IMR-90 (cell line): ENCODE measurements around the gene CCNDBP1. TPM values are rescaled to one million over a fixed set of nuclear protein-coding genes. Genes with fewer than 3 reads are reported as not detected.

Experiments
- ATAC-seq: fragments of 200-7000 bp; cut with Tn5 transposase; 2 replicates; pipeline ENCODE4 v1.9.1; 2020; ENCODE audit warnings: low read depth, mild to moderate bottlenecking, moderate library complexity
- BruUV-seq: library from RNA; stranded (reverse); fragments of 400-500 nt; replicated peaks from 2 replicates; lab custom pipeline; 2021; lab: Mats Ljungman, UMichigan
- CTCF ChIA-PET: fragments of 300-600 bp; formaldehyde crosslinking; extraction: SDS; loops from one replicate; lab custom pipeline; 2021; ENCODE audit warnings: antibody characterized with exemption; lab: Yijun Ruan, JAX
- POLR2A ChIA-PET: fragments of 300-600 bp; sonication (Branson Sonifier 250); formaldehyde crosslinking; loops from one replicate; lab custom pipeline; 2022; ENCODE audit warnings: antibody characterized with exemption; ENCODE audit not compliant: unreplicated experiment; lab: Charles Lee
- DNase-seq: peaks from one replicate; pipeline ENCODE4 v3.0.0; 2013
- H2AFZ ChIP-seq: replicated peaks from 2 replicates; pipeline ENCODE3; 2013; ENCODE audit warnings: low read length, mild to moderate bottlenecking; ENCODE audit not compliant: poor library complexity
- H2AK5ac ChIP-seq: 2 replicates; pipeline ENCODE4 v1.6.1; 2013; ENCODE audit warnings: low read depth, low read length, inconsistent platforms
- H2AK9ac ChIP-seq: replicated peaks from 2 replicates; pipeline ENCODE3; 2013; ENCODE audit warnings: mild to moderate bottlenecking, low read depth, low read length, moderate library complexity; ENCODE audit not compliant: poor library complexity
- H2BK120ac ChIP-seq: 2 replicates; pipeline ENCODE4 v1.6.1; 2013; ENCODE audit warnings: low read depth, low read length, inconsistent platforms
- H2BK15ac ChIP-seq: 3 replicates; pipeline ENCODE4 v1.6.1; 2013; ENCODE audit warnings: low read depth, low read length, inconsistent platforms
- H2BK20ac ChIP-seq: 2 replicates; pipeline ENCODE4 v1.6.1; 2013; ENCODE audit warnings: low read depth, mild to moderate bottlenecking, inconsistent platforms, low read length, moderate library complexity
- H2BK5ac ChIP-seq: 2 replicates; pipeline ENCODE4 v1.6.1; 2013; ENCODE audit warnings: mild to moderate bottlenecking, low read depth, low read length, inconsistent platforms; ENCODE audit not compliant: poor library complexity, severe bottlenecking
- H3K14ac ChIP-seq: replicated peaks from 2 replicates; pipeline ENCODE4 v1.6.1; 2013; ENCODE audit warnings: low read depth, low read length, inconsistent platforms
- H3K18ac ChIP-seq: 2 replicates; pipeline ENCODE4 v1.6.1; 2013; ENCODE audit warnings: low read depth, low read length, control low read depth
- H3K23ac ChIP-seq: 2 replicates; pipeline ENCODE4 v1.6.1; 2013; ENCODE audit warnings: low read depth, low read length, inconsistent platforms
- H3K27ac ChIP-seq: 2 replicates; pipeline ENCODE4 v1.5.1; 2013; ENCODE audit warnings: mild to moderate bottlenecking, control low read depth, low read length; ENCODE audit not compliant: insufficient read depth
- H3K27me3 ChIP-seq: 2 replicates; pipeline ENCODE4 v1.6.1; 2013; ENCODE audit warnings: low read length; ENCODE audit not compliant: control insufficient read depth, insufficient read depth
- H3K36me3 ChIP-seq: 2 replicates; pipeline ENCODE4 v1.6.1; 2013; ENCODE audit warnings: low read length, mixed read lengths; ENCODE audit not compliant: control insufficient read depth, insufficient read depth
- H3K4ac ChIP-seq: 2 replicates; pipeline ENCODE4 v1.6.1; 2013; ENCODE audit warnings: low read depth, low read length, inconsistent platforms
- H3K4me1 ChIP-seq: 2 replicates; pipeline ENCODE4 v1.6.1; 2013; ENCODE audit warnings: low read length, mixed read lengths; ENCODE audit not compliant: control insufficient read depth, insufficient read depth
- H3K4me2 ChIP-seq: 2 replicates; pipeline ENCODE4 v1.6.1; 2013; ENCODE audit warnings: low read depth, mild to moderate bottlenecking, control low read depth, low read length, moderate library complexity
- H3K4me3 ChIP-seq: 2 replicates; pipeline ENCODE4 v1.5.1; 2013; ENCODE audit warnings: low read depth, mild to moderate bottlenecking, control low read depth, low read length, moderate library complexity; ENCODE audit not compliant: insufficient read depth
- H3K56ac ChIP-seq: 2 replicates; pipeline ENCODE4 v1.6.1; 2013; ENCODE audit warnings: low read length, inconsistent platforms; ENCODE audit not compliant: insufficient read depth; ENCODE audit errors: extremely low read depth
- H3K79me1 ChIP-seq, 2 experiments: 2 replicates each; pipeline ENCODE4 v1.6.1; 2013; ENCODE audit warnings: low read length in 2 of 2, inconsistent platforms in 1 of 2, low read depth in 1 of 2
- H3K9ac ChIP-seq: 2 replicates; pipeline ENCODE4 v1.6.1; 2013; ENCODE audit warnings: low read depth, low read length, control low read depth
- H3K9me1 ChIP-seq: 2 replicates; pipeline ENCODE4 v1.6.1; 2013; ENCODE audit warnings: low read length, inconsistent platforms; ENCODE audit not compliant: insufficient read depth
- H3K9me3 ChIP-seq: 2 replicates; pipeline ENCODE4 v1.6.1; 2013; ENCODE audit warnings: low read length; ENCODE audit not compliant: control insufficient read depth, insufficient read depth
- H4K20me1 ChIP-seq: 2 replicates; pipeline ENCODE4 v1.6.1; 2013; ENCODE audit warnings: low read length, inconsistent platforms; ENCODE audit not compliant: insufficient read depth
- H4K5ac ChIP-seq: 2 replicates; pipeline ENCODE4 v1.6.1; 2013; ENCODE audit warnings: mild to moderate bottlenecking, low read depth, low read length, control low read depth
- H4K8ac ChIP-seq, 2 experiments: 2 replicates each; pipeline ENCODE4 v1.6.1; 2013; ENCODE audit warnings: low read depth in 2 of 2, low read length in 2 of 2, control low read depth in 1 of 2, inconsistent platforms in 1 of 2
- H4K91ac ChIP-seq: 2 replicates; pipeline ENCODE4 v1.6.1; 2013; ENCODE audit warnings: low read depth, low read length, inconsistent platforms; ENCODE audit not compliant: insufficient read depth
- CTCF ChIP-seq: conservative IDR thresholded peaks from 2 replicates; pipeline ENCODE4 v1.5.1; 2012; ENCODE audit warnings: mild to moderate bottlenecking, low read depth, low read length, improper control_type of control experiment
- ELK1 ChIP-seq: fragments of 150-350 bp; IDR thresholded peaks from 2 replicates; pipeline ENCODE4 v1.6.1; 2016; ENCODE audit warnings: low read depth, mild to moderate bottlenecking, low read length, moderate library complexity, borderline replicate concordance
- MAFK ChIP-seq: IDR thresholded peaks from 2 replicates; pipeline ENCODE4 v1.6.1; 2012; ENCODE audit warnings: low read depth, low read length, improper control_type of control experiment
- MXI1 ChIP-seq: IDR thresholded peaks from 2 replicates; pipeline ENCODE4 v1.6.1; 2012; ENCODE audit warnings: low read depth, mild to moderate bottlenecking, low read length, moderate library complexity, borderline replicate concordance
- POLR2A ChIP-seq: IDR thresholded peaks from 2 replicates; pipeline ENCODE4 v1.6.1; 2012; ENCODE audit warnings: mild to moderate bottlenecking, low read depth, low read length
- RAD21 ChIP-seq: IDR thresholded peaks from 2 replicates; pipeline ENCODE4 v1.6.1; 2012; ENCODE audit warnings: low read length, improper control_type of control experiment
- RCOR1 ChIP-seq: IDR thresholded peaks from 2 replicates; pipeline ENCODE4 v1.6.1; 2012; ENCODE audit warnings: mild to moderate bottlenecking, low read length, improper control_type of control experiment; ENCODE audit not compliant: insufficient replicate concordance
- RFX5 ChIP-seq: IDR thresholded peaks from 2 replicates; pipeline ENCODE4 v1.8.0; 2012; ENCODE audit warnings: low read depth, mild to moderate bottlenecking, low read length, moderate library complexity
- SMC3 ChIP-seq: fragments of 150-350 bp; IDR thresholded peaks from 2 replicates; pipeline ENCODE4 v1.6.1; 2016; ENCODE audit warnings: low read depth, mild to moderate bottlenecking, antibody characterized with exemption, low read length, moderate library complexity
- WGBS, 2 experiments: methylation state at CpG; one replicate each; pipeline versions ENCODE4 v1.1.5 to v1.1.7; 2013; ENCODE audit warnings: missing lambda C conversion rate in 2 of 2; ENCODE audit not compliant: insufficient read length in 1 of 2; ENCODE audit errors: extremely low coverage in 2 of 2; 5-methylcytosine and 5-hydroxymethylcytosine counted together
- dilution Hi-C: fragments of 300-500 bp; cut with HindIII; formaldehyde crosslinking; loops from one replicate; pipeline ENCODE4 v1.14.3; 2018; ENCODE audit warnings: low sequenced_read_pairs; ENCODE audit not compliant: unreplicated experiment
- in situ Hi-C: fragments of 300-500 bp; cut with MboI; formaldehyde crosslinking; loops from 3 replicates; pipeline ENCODE4 v1.14.3; 2019; ENCODE audit warnings: low sequenced_read_pairs, inconsistent platforms, mixed read lengths
- intact Hi-C: fragments of 100-400 bp; cut with micrococcal nuclease; formaldehyde crosslinking; loops from 2 replicates; pipeline ENCODE4 v1.10.0; 2022
- polyA plus RNA-seq, 3 experiments: library from polyadenylated mRNA; depleted of rRNA; stranded (reverse); fragments of >200 nt; gene quantifications; 2 replicates each; pipeline ENCODE4 v1.2.3, GENCODE V29; 2012; ENCODE audit warnings: low replicate concordance in 1 of 3
- total RNA-seq: library from RNA; depleted of rRNA; stranded (reverse); fragments of >200 nt; gene quantifications from 2 replicates; pipeline ENCODE4 v1.2.3, GENCODE V29; 2012

The CCNDBP1 gene
- total and polyA plus RNA-seq, 2 of the 4 experiments (the other 2 are of a cell fraction) = 34.9 to 40.3 TPM

- Histone ChIP-seq H3K4ac (no peak overlapping the region), H2BK15ac (no peak overlapping the region), H3K18ac (no peak overlapping the region), H4K91ac (no peak overlapping the region), H2BK20ac (no peak overlapping the region), H3K27ac (no peak overlapping the region), H3K56ac (no peak overlapping the region), H3K9me3 (no peaks in the 10 kb centered on the region), H2AFZ (no peak overlapping the region), H3K14ac (no peak overlapping the region), H3K4me2 (no peak overlapping the region), H3K23ac (no peak overlapping the region), H3K36me3 (no peaks in the 10 kb centered on the region), H3K4me1 (no peaks in the 10 kb centered on the region), H4K5ac (no peak overlapping the region), H3K27me3 (peaks cover 46% of the 10 kb centered on the region), H3K4me3 (no peak overlapping the region), H3K9me1 (no peaks in the 10 kb centered on the region), H2AK5ac (no peak overlapping the region), H4K8ac (no peak overlapping the region), H2BK5ac (no peak overlapping the region), H3K9ac (no peak overlapping the region), H2AK9ac (no peak overlapping the region), H2BK120ac (no peak overlapping the region), H3K79me1 (no peaks in the 10 kb centered on the region), H4K20me1 (no peaks in the 10 kb centered on the region)
- in situ Hi-C loops = no loop called here
- ATAC-seq (0 out of 2 replicates have a peak, but pooled peaks have one; percentile 14), DNase-seq (no peak)
- POLR2A ChIA-PET = no interaction called here
- TF ChIP-seq RAD21 = no peak
- TF ChIP-seq RFX5 = no peak
- no peak for TF ChIP-seq MXI1
- no peak for TF ChIP-seq RCOR1
- TF ChIP-seq ELK1 = no peak
- no peak for TF ChIP-seq MAFK
- TF ChIP-seq CTCF = no peak
- no peak for TF ChIP-seq SMC3
- no peak for TF ChIP-seq POLR2A
- no TSS peak for BruUV-seq
- WGBS, 2 experiments = 57% methylated on average over 1 of the region's 2 CpGs; no CpG with 5 or more reads in 1 of the 2 experiments
- intact Hi-C loops = no loop called here
- CTCF ChIA-PET = interaction anchor here (0.5 kb wide), 1 partner anchor 15 kb away, joined by 3 read pairs; no protein-coding TSS in a partner anchor
- dilution Hi-C loops = no loop called here
These were observed 45.5 kb downstream of the CCNDBP1 start for GRCh38 chr15:43230640-43231115.
